Uterus (tissue), 4 donors: ENCODE measurements around the gene SARDH. TPM values are rescaled to one million over a fixed set of nuclear protein-coding genes. Genes with fewer than 3 reads are reported as not detected.
A peak's percentile ranks its signal among the peaks of the same experiment; 100 is the strongest.

ENCODE experiments used
- DNase-seq, 2 donors: peaks; one replicate each; pipeline ENCODE4 v3.0.0-alpha.2; 2019 to 2020
- H3K27ac ChIP-seq, 2 donors: fragments of 200-600 bp; sonication (generic); 1 replicate in 1 of 2; 2 replicates in 1 of 2; pipeline ENCODE4 v1.5.1; 2016 to 2018
- H3K27me3 ChIP-seq, 2 donors: fragments of 200-600 bp; sonication (generic); one replicate each; pipeline ENCODE4 v1.5.1; 2018 to 2019; ENCODE audit warnings: control low read depth in 1 of 2
- H3K36me3 ChIP-seq, 2 donors: fragments of 200-600 bp; sonication (generic); one replicate each; pipeline ENCODE4 v1.5.1; 2019; ENCODE audit warnings: control low read depth in 1 of 2
- H3K4me1 ChIP-seq, 2 donors: fragments of 200-600 bp; sonication (generic); one replicate each; pipeline ENCODE4 v1.5.1; 2018 to 2019; ENCODE audit warnings: control low read depth in 1 of 2
- H3K4me3 ChIP-seq, 2 donors: fragments of 200-600 bp; sonication (generic); 1 replicate in 1 of 2; 2 replicates in 1 of 2; pipeline ENCODE4 v1.5.1; 2018 to 2019; ENCODE audit warnings: mild to moderate bottlenecking in 1 of 2
- H3K9me3 ChIP-seq, 2 donors: fragments of 200-600 bp; sonication (generic); one replicate each; pipeline ENCODE4 v1.5.1; 2019; ENCODE audit warnings: control low read depth in 1 of 2
- CTCF ChIP-seq, 4 experiments: fragments of 200-600 bp in 2 of 4; fragments of 450-650 bp in 2 of 4; sonication (generic) in 2 of 4; IDR thresholded peaks; one replicate each; pipeline ENCODE4 v1.5.1; 2016 to 2019; ENCODE audit warnings: antibody characterized with exemption in 4 of 4, mild to moderate bottlenecking in 2 of 4, moderate library complexity in 1 of 4
- POLR2A ChIP-seq, 2 donors: fragments of 450-650 bp; IDR thresholded peaks; one replicate each; pipeline ENCODE4 v1.6.1; 2016; ENCODE audit warnings: antibody characterized with exemption in 2 of 2, mild to moderate bottlenecking in 1 of 2, moderate library complexity in 1 of 2
- intact Hi-C: fragments of 100-400 bp; cut with DNase I; formaldehyde crosslinking; loops from one replicate; pipeline ENCODE4 v1.15.1; 2023; ENCODE audit warnings: low total_unique reads
- total RNA-seq, 4 donors: library from RNA; depleted of rRNA in 3 of 4; stranded (reverse); fragments of >200 nt in 3 of 4; gene quantifications; one replicate each; pipeline versions ENCODE4 v1.1.0 to v1.2.4, GENCODE V29; 2014 to 2023
- donor health status: DM: yes; HTN: yes; CAD: no.

The SARDH gene
- total RNA-seq, 4 donors from 2014 or later: 2.7 to 14.1 TPM; not detected in 2

- intact Hi-C loops: no loop called here
- no peak for TF ChIP-seq CTCF (IDR thresholded peaks at IDR 0.05)
- TF ChIP-seq POLR2A (IDR thresholded peaks at IDR 0.05): no peak
- Histone ChIP-seq H3K36me3 (no peaks in the 10 kb centered on the region), H3K9me3 (no peaks in the 10 kb centered on the region), H3K27ac (peak overlapping the region in 1 of 2 donors; percentile 54), H3K4me3 (no peak overlapping the region), H3K4me1 (no peaks in the 10 kb centered on the region), H3K27me3 (no peaks in the 10 kb centered on the region)
- no peak for DNase-seq
Observed at GRCh38 chr9:133680250-133680975, 57.7 kb downstream of the SARDH start.

GRCh38 chr9:133679466-133680061 lies 58.6 kb downstream of the SARDH start:
- peak overlapping the region in 1 of 2 donors; percentile 54 for H3K27ac ChIP-seq
- no peaks in the 10 kb centered on the region for H3K36me3 ChIP-seq
- H3K27me3 ChIP-seq: no peaks in the 10 kb centered on the region
- no peaks in the 10 kb centered on the region for H3K9me3 ChIP-seq
- intact Hi-C loops: no loop called here
- no peaks in the 10 kb centered on the region for H3K4me1 ChIP-seq
- DNase-seq: peak in 1 of 2 donors; percentile 43
- H3K4me3 ChIP-seq: no peak overlapping the region
- no peak for TF ChIP-seq CTCF (IDR thresholded peaks at IDR 0.05)
- no peak for TF ChIP-seq POLR2A (IDR thresholded peaks at IDR 0.05)

GRCh38 chr9:133679056-133679455 lies 59.1 kb downstream of the SARDH start:
- no peak for TF ChIP-seq POLR2A (IDR thresholded peaks at IDR 0.05)
- TF ChIP-seq CTCF (IDR thresholded peaks at IDR 0.05): no peak
- H3K27ac ChIP-seq: peak overlapping the region in 1 of 2 donors; percentile 54
- no peak for DNase-seq

GRCh38 chr9:133677126-133678010 lies 60.8 kb downstream of the SARDH start:
- TF ChIP-seq CTCF (IDR thresholded peaks at IDR 0.05) (no peak), POLR2A (IDR thresholded peaks at IDR 0.05) (no peak)

More at GRCh38 chr9:133679056-133679455, 59.1 kb downstream of the SARDH start:
- Histone ChIP-seq H3K27me3 (no peaks in the 10 kb centered on the region), H3K4me3 (no peak overlapping the region), H3K4me1 (no peaks in the 10 kb centered on the region), H3K9me3 (no peaks in the 10 kb centered on the region), H3K36me3 (no peaks in the 10 kb centered on the region)
- intact Hi-C loops: no loop called here

More at GRCh38 chr9:133677126-133678010, 60.8 kb downstream of the SARDH start:
- Histone ChIP-seq H3K27me3 (no peaks in the 10 kb centered on the region), H3K36me3 (no peaks in the 10 kb centered on the region), H3K27ac (no peak overlapping the region), H3K4me3 (no peak overlapping the region), H3K4me1 (no peaks in the 10 kb centered on the region), H3K9me3 (no peaks in the 10 kb centered on the region)
- intact Hi-C loops: no loop called here
- DNase-seq: no peak
